Keratinocyte (primary cell): Measurements from ENCODE around the gene HNRNPLL. TPM values are rescaled to one million over a fixed set of nuclear protein-coding genes. Genes with fewer than 3 reads are reported as not detected.

Source experiments
- DNase-seq: peaks from one replicate; pipeline ENCODE4 v3.0.0-alpha.2; 2011; ENCODE audit warnings: low read depth, missing footprints, low spot score
- FAIRE-seq: peaks from 2 replicates; lab custom pipeline; 2011; peaks lifted over from hg19 to GRCh38; lab: Jason Lieb, UNC
- H2AFZ ChIP-seq: 2 replicates; pipeline ENCODE4 v1.6.0; 2012; ENCODE audit warnings: low read length, control low read depth, inconsistent platforms; ENCODE audit not compliant: control insufficient read depth
- H3K27ac ChIP-seq: 2 replicates; pipeline ENCODE4 v1.5.1; 2011; ENCODE audit warnings: low read length; ENCODE audit not compliant: control insufficient read depth, insufficient read depth
- H3K27me3 ChIP-seq: 3 replicates; pipeline ENCODE4 v1.6.0; 2011; ENCODE audit warnings: low read length; ENCODE audit not compliant: control insufficient read depth, insufficient read depth; ENCODE audit errors: extremely low read depth
- H3K36me3 ChIP-seq, 2 experiments: 2 replicates in 1 of 2; 3 replicates in 1 of 2; pipeline ENCODE4 v1.5.1; 2011; ENCODE audit warnings: low read length in 2 of 2, mild to moderate bottlenecking in 1 of 2; ENCODE audit not compliant: control insufficient read depth in 2 of 2, insufficient read depth in 2 of 2; ENCODE audit errors: extremely low read depth in 1 of 2
- H3K4me1 ChIP-seq: 3 replicates; pipeline ENCODE4 v1.5.1; 2011; ENCODE audit warnings: low read length; ENCODE audit not compliant: control insufficient read depth, insufficient read depth; ENCODE audit errors: extremely low read depth
- H3K4me2 ChIP-seq: 3 replicates; pipeline ENCODE4 v1.6.0; 2011; ENCODE audit warnings: low read depth, low read length; ENCODE audit not compliant: control insufficient read depth, insufficient read depth; ENCODE audit errors: extremely low read depth
- H3K4me3 ChIP-seq, 3 experiments: fragments of 200-600 bp in 1 of 3; sonication (generic) in 1 of 3; 2 replicates in 2 of 3; 3 replicates in 1 of 3; pipeline ENCODE4 v1.5.1; 2011 to 2016; ENCODE audit warnings: low read length in 3 of 3, mild to moderate bottlenecking in 3 of 3, control low read depth in 2 of 3, inconsistent platforms in 1 of 3, low read depth in 1 of 3, mixed read lengths in 1 of 3, mixed run types in 1 of 3, moderate library complexity in 1 of 3; ENCODE audit not compliant: control insufficient read depth in 2 of 3, insufficient read depth in 2 of 3; ENCODE audit errors: extremely low read depth in 1 of 3
- H3K79me2 ChIP-seq: 2 replicates; pipeline ENCODE4 v1.6.0; 2012; ENCODE audit warnings: low read length; ENCODE audit not compliant: control insufficient read depth, insufficient read depth
- H3K9ac ChIP-seq: 3 replicates; pipeline ENCODE4 v1.6.0; 2011; ENCODE audit warnings: low read length; ENCODE audit not compliant: control insufficient read depth, insufficient read depth; ENCODE audit errors: extremely low read depth
- H3K9me1 ChIP-seq: 3 replicates; pipeline ENCODE4 v1.6.0; 2011; ENCODE audit warnings: low read length; ENCODE audit not compliant: control insufficient read depth, insufficient read depth; ENCODE audit errors: extremely low read depth
- H3K9me3 ChIP-seq: 2 replicates; pipeline ENCODE4 v1.5.1; 2012; ENCODE audit warnings: low read depth, low read length; ENCODE audit not compliant: control insufficient read depth
- H4K20me1 ChIP-seq: 3 replicates; pipeline ENCODE4 v1.6.0; 2011; ENCODE audit warnings: low read length; ENCODE audit not compliant: control insufficient read depth, insufficient read depth; ENCODE audit errors: extremely low read depth
- CTCF ChIP-seq, 3 experiments: IDR thresholded peaks in 1 of 3; conservative IDR thresholded peaks in 1 of 3; optimal IDR thresholded peaks in 1 of 3; 2 replicates in 2 of 3; 3 replicates in 1 of 3; pipeline versions ENCODE3 to v1.5.1; 2011; ENCODE audit warnings: low read length in 3 of 3, mild to moderate bottlenecking in 3 of 3, moderate library complexity in 2 of 3, control low read depth in 1 of 3, inconsistent platforms in 1 of 3; ENCODE audit not compliant: insufficient read depth in 2 of 3; ENCODE audit errors: extremely low read depth in 1 of 3
- EZH2 ChIP-seq: IDR thresholded peaks from one replicate; pipeline ENCODE4 v1.6.1; 2012; ENCODE audit warnings: inconsistent platforms, mild to moderate bottlenecking, low read length, moderate library complexity
- dilution Hi-C: fragments of 300-500 bp; cut with MboI; formaldehyde crosslinking; loops from one replicate; pipeline ENCODE4 v1.7.0; 2020; ENCODE audit warnings: low sequenced_read_pairs; ENCODE audit not compliant: extremely low pct_ligation_motif_present
- polyA plus RNA-seq, 5 experiments: library from polyadenylated mRNA; depleted of rRNA in 3 of 5; stranded (reverse) in 3 of 5; stranded (forward) in 1 of 5; unstranded in 1 of 5; fragments of >200 nt; gene quantifications; 1 replicate in 1 of 5; 2 replicates in 3 of 5; 3 replicates in 1 of 5; pipeline versions ENCODE4 v1.2.1 to v1.2.3, GENCODE V29; 2011 to 2012; ENCODE audit warnings: missing spikeins in 2 of 5, low read depth in 1 of 5, low replicate concordance in 1 of 5

Gene HNRNPLL
- polyA plus RNA-seq, 1 donor (not counting 4 experiments of a cell fraction or from before 2014, with no cell fraction given), result 53.8 TPM

GRCh38 chr2:38621018-38621417 is 18.3 kb upstream of the HNRNPLL start:
- Histone ChIP-seq H3K27ac (no peak overlapping the region), H3K4me1 (peaks cover 6% of the 10 kb centered on the region), H4K20me1 (no peaks in the 10 kb centered on the region), H3K4me2 (no peak overlapping the region), H3K36me3 (no peaks in the 10 kb centered on the region), H3K9me1 (no peaks in the 10 kb centered on the region), H3K79me2 (no peaks in the 10 kb centered on the region), H3K27me3 (no peaks in the 10 kb centered on the region), H3K9me3 (no peaks in the 10 kb centered on the region), H2AFZ (no peak overlapping the region), H3K4me3 (no peak overlapping the region), H3K9ac (no peak overlapping the region)
- no peak for TF ChIP-seq EZH2
- no peak for TF ChIP-seq CTCF (optimal IDR thresholded peaks at IDR 0.05 in 1 of 3, IDR thresholded peaks at IDR 0.05 in 1 of 3, conservative IDR thresholded peaks at IDR 0.05 in 1 of 3; ENCODE audit: extremely low read depth in 1 of 3, insufficient read depth in 2 of 3, low read length in 3 of 3)
- DNase-seq, result no peak
- dilution Hi-C loops, result loop anchor here (25.0 kb wide), 1 partner anchor 91 kb away; no protein-coding TSS in a partner anchor
- FAIRE-seq, result no peak

- no peaks in the 10 kb centered on the region for H3K36me3 ChIP-seq
- no peak for TF ChIP-seq EZH2
- TF ChIP-seq CTCF (optimal IDR thresholded peaks at IDR 0.05 in 1 of 3, IDR thresholded peaks at IDR 0.05 in 1 of 3, conservative IDR thresholded peaks at IDR 0.05 in 1 of 3; ENCODE audit: extremely low read depth in 1 of 3, insufficient read depth in 2 of 3, low read length in 3 of 3), result no peak
- FAIRE-seq (no peak), DNase-seq (no peak)
- H3K9me1 ChIP-seq, result no peaks in the 10 kb centered on the region
- dilution Hi-C loops, result loop anchor here (25.0 kb wide), 1 partner anchor 92 kb away; no protein-coding TSS in a partner anchor
- no peaks in the 10 kb centered on the region for H3K79me2 ChIP-seq
- no peak overlapping the region for H3K4me2 ChIP-seq
- H3K9me3 ChIP-seq, result no peaks in the 10 kb centered on the region
- H3K4me3 ChIP-seq, result no peak overlapping the region
- no peak overlapping the region for H3K9ac ChIP-seq
- no peak overlapping the region for H3K27ac ChIP-seq
- peak overlapping the region; percentile 8 for H2AFZ ChIP-seq
- peaks cover 6% of the 10 kb centered on the region for H3K4me1 ChIP-seq
- H3K27me3 ChIP-seq, result no peaks in the 10 kb centered on the region
- H4K20me1 ChIP-seq, result no peaks in the 10 kb centered on the region
These were observed 17.7 kb upstream of the HNRNPLL start for GRCh38 chr2:38620282-38620977.
